ENCODE results near the gene ANKRD63.

Gene ANKRD63

GRCh38 chr15:40276927-40277326 is 5.9 kb downstream of the ANKRD63 start:
- DNase-seq = no peak

GRCh38 chr15:40275954-40276353 is 6.9 kb downstream of the ANKRD63 start:
- no peak for DNase-seq

GRCh38 chr15:40275523-40275922 is 7.3 kb downstream of the ANKRD63 start:
- no peak for DNase-seq

- peak; percentile 81 for DNase-seq
Observed at GRCh38 chr15:40274350-40275274, 8.3 kb downstream of the ANKRD63 start.

- DNase-seq = no peak
Observed at GRCh38 chr15:40273428-40273827, 9.4 kb downstream of the ANKRD63 start.

GRCh38 chr15:40272485-40273056 is 10.3 kb downstream of the ANKRD63 start:
- no peak for DNase-seq

- DNase-seq = no peak
Observed at GRCh38 chr15:40271685-40272484, 11.0 kb downstream of the ANKRD63 start.

GRCh38 chr15:40270246-40270995 is 12.4 kb downstream of the ANKRD63 start:
- DNase-seq = no peak

- DNase-seq = no peak
Observed at GRCh38 chr15:40269604-40270003, 13.3 kb downstream of the ANKRD63 start.

GRCh38 chr15:40267670-40268069 is 15.2 kb downstream of the ANKRD63 start:
- DNase-seq = no peak

- no peak for DNase-seq
Observed at GRCh38 chr15:40266828-40267304, 16.0 kb downstream of the ANKRD63 start.

GRCh38 chr15:40265875-40266274 is 17.0 kb downstream of the ANKRD63 start:
- DNase-seq = no peak

- no peak for DNase-seq
Observed at GRCh38 chr15:40265355-40265754, 17.5 kb downstream of the ANKRD63 start.

GRCh38 chr15:40264321-40265153 is 18.3 kb downstream of the ANKRD63 start:
- no peak for DNase-seq

- DNase-seq = no peak
Observed at GRCh38 chr15:40263024-40263754, 19.7 kb downstream of the ANKRD63 start.

GRCh38 chr15:40259021-40259420 is 23.8 kb downstream of the ANKRD63 start:
- no peak for DNase-seq

- DNase-seq = no peak
Observed at GRCh38 chr15:40258544-40258943, 24.3 kb downstream of the ANKRD63 start.

GRCh38 chr15:40257656-40258450 is 25.0 kb downstream of the ANKRD63 start:
- no peak for DNase-seq

GRCh38 chr15:40256638-40257235 is 26.1 kb downstream of the ANKRD63 start:
- DNase-seq = no peak

GRCh38 chr15:40255033-40255432 is 27.8 kb downstream of the ANKRD63 start:
- no peak for DNase-seq
